OCI-LY7 (cell line): ENCODE results near the gene GIPC1. TPM values are rescaled to one million over a fixed set of nuclear protein-coding genes. Genes with fewer than 3 reads are reported as not detected.

Experiments used
- BruUV-seq: library from RNA; stranded (reverse); fragments of 400-500 nt; replicated peaks from 2 replicates; lab custom pipeline; 2021; lab: Mats Ljungman, UMichigan
- CTCF ChIA-PET: fragments of 300-600 bp; sonication (Branson Sonifier 250); formaldehyde crosslinking; loops from one replicate; lab custom pipeline; 2022; ENCODE audit warnings: antibody characterized with exemption; ENCODE audit not compliant: unreplicated experiment; lab: Charles Lee
- POLR2A ChIA-PET: fragments of 300-600 bp; sonication (Branson Sonifier 250); formaldehyde crosslinking; loops from one replicate; lab custom pipeline; 2022; ENCODE audit warnings: antibody characterized with exemption; lab: Charles Lee
- DNase-seq: peaks from one replicate; pipeline ENCODE4 v3.0.0-alpha.2; 2015; ENCODE audit warnings: low spot score
- H2AFZ ChIP-seq: fragments of 200-600 bp; sonication (generic), shearing (Covaris generic); 2 replicates; pipeline ENCODE4 v1.6.1; 2014; ENCODE audit warnings: mild to moderate bottlenecking, antibody characterized with exemption, low read length, moderate library complexity
- H3K27ac ChIP-seq: fragments of 200-600 bp; sonication (generic); 2 replicates; pipeline ENCODE4 v1.5.1; 2014; ENCODE audit warnings: mixed run types, low read depth, mild to moderate bottlenecking, moderate library complexity, low read length, inconsistent platforms; ENCODE audit not compliant: poor library complexity, severe bottlenecking
- H3K36me3 ChIP-seq: fragments of 200-600 bp; sonication (generic); 2 replicates; pipeline ENCODE4 v1.6.1; 2014; ENCODE audit warnings: mild to moderate bottlenecking, antibody characterized with exemption, low read length, moderate library complexity, mixed read lengths; ENCODE audit not compliant: insufficient read depth
- H3K4me1 ChIP-seq: fragments of 200-600 bp; sonication (generic); 2 replicates; pipeline ENCODE4 v1.5.1; 2014; ENCODE audit warnings: mild to moderate bottlenecking, low read length; ENCODE audit not compliant: insufficient read depth, poor library complexity, severe bottlenecking
- H3K4me2 ChIP-seq: fragments of 200-600 bp; sonication (generic); 2 replicates; pipeline ENCODE4 v1.6.1; 2014; ENCODE audit warnings: mild to moderate bottlenecking, low read length
- H3K4me3 ChIP-seq: fragments of 200-600 bp; sonication (generic); 2 replicates; pipeline ENCODE4 v1.5.1; 2014; ENCODE audit warnings: mild to moderate bottlenecking, low read depth, low read length; ENCODE audit not compliant: poor library complexity, severe bottlenecking
- H3K79me2 ChIP-seq: fragments of 200-600 bp; sonication (generic); 2 replicates; pipeline ENCODE4 v1.6.1; 2016; ENCODE audit warnings: low read depth, mild to moderate bottlenecking, low read length, moderate library complexity, mixed read lengths; ENCODE audit not compliant: insufficient read depth
- H3K9me2 ChIP-seq: fragments of 200-600 bp; sonication (generic); 2 replicates; pipeline ENCODE4 v1.6.1; 2016; ENCODE audit warnings: mild to moderate bottlenecking, low read length, mixed read lengths; ENCODE audit not compliant: insufficient read depth
- H3K9me3 ChIP-seq: fragments of 200-600 bp; sonication (generic); 2 replicates; pipeline ENCODE4 v1.6.1; 2014; ENCODE audit warnings: mild to moderate bottlenecking, mixed run types, low read length, mixed read lengths
- H4K20me1 ChIP-seq: fragments of 200-600 bp; sonication (generic); 2 replicates; pipeline ENCODE4 v1.6.1; 2014; ENCODE audit warnings: mild to moderate bottlenecking, antibody characterized with exemption, low read length, moderate library complexity, mixed read lengths; ENCODE audit not compliant: insufficient read depth
- CTCF ChIP-seq: fragments of 200-600 bp; sonication (generic); conservative IDR thresholded peaks from 2 replicates; pipeline ENCODE4 v1.5.1; 2014; ENCODE audit warnings: mild to moderate bottlenecking, antibody characterized with exemption, low read length, moderate library complexity, mixed read lengths
- EZH2phosphoT487 ChIP-seq: fragments of 200-600 bp; sonication (generic); IDR thresholded peaks from 2 replicates; pipeline ENCODE4 v1.6.1; 2018; ENCODE audit warnings: low read depth, borderline replicate concordance, mild to moderate bottlenecking, mixed run types, antibody characterized with exemption, low read length, moderate library complexity, mixed read lengths
- intact Hi-C: fragments of 100-400 bp; cut with micrococcal nuclease; formaldehyde crosslinking; loops from one replicate; pipeline ENCODE4 v1.10.0; 2022; ENCODE audit not compliant: unreplicated experiment
- total RNA-seq, 2 experiments: library from RNA; depleted of rRNA in 1 of 2; stranded (reverse); fragments of >200 nt in 1 of 2; shearing (Covaris generic) in 1 of 2; gene quantifications; 2 replicates each; pipeline ENCODE4 v1.2.3, GENCODE V29; 2014 to 2022

Gene GIPC1
- total RNA-seq, 2 experiments from 2014 or later, result 18.5 to 38.3 TPM

DNA sequence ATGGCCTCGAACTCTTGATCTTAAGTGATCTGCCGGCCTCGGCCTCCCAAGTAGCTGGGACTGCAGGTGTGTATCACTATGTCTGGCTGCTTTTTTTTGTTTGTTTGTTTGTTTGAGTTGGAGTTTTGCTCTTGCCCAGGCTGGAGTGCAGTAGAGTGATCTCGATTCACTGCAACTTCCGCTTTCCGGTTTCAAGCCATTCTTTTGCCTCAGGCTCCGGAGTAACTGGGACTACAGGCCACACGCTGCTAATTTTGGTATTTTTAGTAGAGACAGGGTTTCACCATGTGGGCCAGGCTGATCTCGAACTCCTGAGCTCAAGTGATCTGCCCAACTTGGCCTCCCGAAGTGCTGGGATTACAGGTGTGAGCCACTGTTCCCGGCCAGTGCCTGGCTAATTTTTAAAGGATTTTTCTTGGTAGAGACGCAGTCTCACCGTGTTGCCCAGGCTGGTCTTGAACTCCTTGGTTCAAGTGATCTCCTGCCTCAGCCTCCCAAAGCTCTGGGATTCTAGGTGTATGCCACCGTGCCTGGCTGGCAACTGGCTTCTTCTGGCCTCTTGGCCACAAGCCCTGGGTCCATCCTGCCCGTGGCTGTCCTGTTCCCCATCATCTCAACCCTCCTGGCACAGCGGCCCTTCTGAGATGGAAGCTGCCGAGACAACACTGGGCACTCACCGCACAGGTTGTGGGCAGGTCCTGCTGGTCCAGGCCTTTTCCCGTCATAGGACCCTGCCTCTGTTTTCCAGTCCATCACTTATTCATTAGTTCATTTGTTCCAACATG, 45.0 kb upstream of the GIPC1 start:
- DNase-seq, result no peak
- no peak overlapping the region for H3K27ac ChIP-seq
- H4K20me1 ChIP-seq, result no peaks in the 10 kb centered on the region
- no peak overlapping the region for H3K4me2 ChIP-seq
- no peak overlapping the region for H3K4me3 ChIP-seq
- POLR2A ChIA-PET, result interaction anchor here (0.6 kb wide), 1 partner anchor 9 kb away, joined by 3 read pairs; no protein-coding TSS in a partner anchor
- BruUV-seq, result no TSS peak
- TF ChIP-seq EZH2phosphoT487 (no peak), CTCF (no peak)
- intact Hi-C loops, result no loop called here
- no peaks in the 10 kb centered on the region for H3K9me3 ChIP-seq
- H3K79me2 ChIP-seq, result peaks cover 21% of the 10 kb centered on the region; the same call in 1 of the 2 replicates
- no peaks in the 10 kb centered on the region for H3K9me2 ChIP-seq
- CTCF ChIA-PET, result no interaction called here
- H3K36me3 ChIP-seq, result peaks cover 8% of the 10 kb centered on the region; the same call in 1 of the 2 replicates
- no peak overlapping the region for H2AFZ ChIP-seq
- H3K4me1 ChIP-seq, result peaks cover 14% of the 10 kb centered on the region

- Histone ChIP-seq H3K4me2 (peak overlapping the region; percentile 48), H4K20me1 (no peaks in the 10 kb centered on the region), H3K79me2 (peaks cover 40% of the 10 kb centered on the region; the same call in 1 of the 2 replicates), H3K9me2 (no peaks in the 10 kb centered on the region), H3K36me3 (peaks cover 23% of the 10 kb centered on the region), H3K9me3 (no peaks in the 10 kb centered on the region), H3K27ac (no peak overlapping the region), H3K4me3 (peak overlapping the region; percentile 1), H2AFZ (no peak overlapping the region), H3K4me1 (peaks cover 12% of the 10 kb centered on the region)
- no peak for TF ChIP-seq EZH2phosphoT487
- TF ChIP-seq CTCF, result no peak
- POLR2A ChIA-PET, result interaction anchor here (0.7 kb wide), 1 partner anchor 85 kb away, joined by 6 read pairs; no protein-coding TSS in a partner anchor
- CTCF ChIA-PET, result no interaction called here
- peak; percentile 72 for DNase-seq
- no TSS peak for BruUV-seq
- intact Hi-C loops, result no loop called here
Observed at GRCh38 chr19:14536926-14537692, 41.2 kb upstream of the GIPC1 start.
